ENCODE results near the gene KLHL26.

Gene KLHL26

GRCh38 chr19:18618236-18618635 lies 18.6 kb upstream of the KLHL26 start:
- no peak overlapping the region for H3K4me3 ChIP-seq (ENCODE audit: low read length in 2 of 2)
- H3K18ac ChIP-seq (ENCODE audit: low read length) = no peak overlapping the region
- H2BK15ac ChIP-seq (ENCODE audit: low read length) = no peak overlapping the region
- H2BK120ac ChIP-seq (ENCODE audit: low read depth, low read length) = no peak overlapping the region
- H2BK12ac ChIP-seq (ENCODE audit: low read length) = no peak overlapping the region
- no peak overlapping the region for H3K9ac ChIP-seq (ENCODE audit: low read depth, low read length, poor library complexity)
- H3K4me1 ChIP-seq (ENCODE audit: control insufficient read depth in 2 of 2, insufficient read depth in 1 of 2, low read depth in 1 of 2, low read length in 2 of 2) = peaks cover 3 to 6% of the 10 kb centered on the region in 2 donors
- no peak overlapping the region for H2AFZ ChIP-seq (ENCODE audit: low read length)
- peaks cover 0 to 10% of the 10 kb centered on the region in 2 donors for H3K9me3 ChIP-seq (replicated peaks in 1 of 2; ENCODE audit: control insufficient read depth in 2 of 2, insufficient read depth in 1 of 2, low read depth in 1 of 2, low read length in 2 of 2)
- no peak overlapping the region for H4K8ac ChIP-seq (ENCODE audit: low read depth, low read length)
- H3K4me2 ChIP-seq (ENCODE audit: insufficient read depth, low read length, poor library complexity, severe bottlenecking) = no peak overlapping the region
- H3K14ac ChIP-seq (ENCODE audit: low read length) = no peak overlapping the region
- no peak overlapping the region for H3K23ac ChIP-seq (ENCODE audit: low read depth, low read length, poor library complexity)
- H3K27ac ChIP-seq (replicated peaks; ENCODE audit: low read length) = no peak overlapping the region
- H3K36me3 ChIP-seq (replicated peaks in 1 of 2; ENCODE audit: control insufficient read depth in 2 of 2, insufficient read depth in 2 of 2, low read length in 2 of 2) = no peaks in the 10 kb centered on the region
- no CpG with 5 or more reads among the region's 13 CpGs for WGBS, 2 donors (ENCODE audit: extremely low coverage in 2 of 2, insufficient read length in 2 of 2, insufficient replicate concordance in 1 of 2)
- H3K27me3 ChIP-seq (ENCODE audit: control insufficient read depth in 3 of 3, insufficient read depth in 3 of 3, low read depth in 1 of 3, low read length in 3 of 3) = peaks cover 6 to 23% (median 16%) of the 10 kb centered on the region in 3 experiments
- no peak overlapping the region for H4K91ac ChIP-seq (ENCODE audit: low read depth, low read length, poor library complexity)
- H3K79me1 ChIP-seq (ENCODE audit: low read depth, low read length) = no peaks in the 10 kb centered on the region
- no peak overlapping the region for H2BK5ac ChIP-seq (ENCODE audit: low read length)
- no peak overlapping the region for H2AK5ac ChIP-seq (ENCODE audit: low read depth, low read length)
- DNase-seq (ENCODE audit: low spot score) = no peak
- H3K4ac ChIP-seq (ENCODE audit: low read length) = no peak overlapping the region

GRCh38 chr19:18620311-18620710 lies 16.5 kb upstream of the KLHL26 start:
- Histone ChIP-seq H2BK15ac (ENCODE audit: low read length) (no peak overlapping the region), H3K4me3 (ENCODE audit: low read length in 2 of 2) (no peak overlapping the region), H3K4me1 (ENCODE audit: control insufficient read depth in 2 of 2, insufficient read depth in 1 of 2, low read depth in 1 of 2, low read length in 2 of 2) (no peaks in the 10 kb centered on the region), H3K23ac (ENCODE audit: low read depth, low read length, poor library complexity) (no peak overlapping the region), H2BK5ac (ENCODE audit: low read length) (no peak overlapping the region), H2AK5ac (ENCODE audit: low read depth, low read length) (peak overlapping the region; percentile 70), H3K18ac (ENCODE audit: low read length) (peak overlapping the region; percentile 8), H2AFZ (ENCODE audit: low read length) (no peak overlapping the region), H2BK120ac (ENCODE audit: low read depth, low read length) (no peak overlapping the region), H3K9ac (ENCODE audit: low read depth, low read length, poor library complexity) (no peak overlapping the region), H3K27me3 (ENCODE audit: control insufficient read depth in 3 of 3, insufficient read depth in 3 of 3, low read depth in 1 of 3, low read length in 3 of 3) (peaks cover 0 to 3% (median 0%) of the 10 kb centered on the region in 3 experiments), H2BK12ac (ENCODE audit: low read length) (no peak overlapping the region), H3K4ac (ENCODE audit: low read length) (no peak overlapping the region), H3K27ac (replicated peaks; ENCODE audit: low read length) (no peak overlapping the region), H3K36me3 (replicated peaks in 1 of 2; ENCODE audit: control insufficient read depth in 2 of 2, insufficient read depth in 2 of 2, low read length in 2 of 2) (no peaks in the 10 kb centered on the region), H3K4me2 (ENCODE audit: insufficient read depth, low read length, poor library complexity, severe bottlenecking) (no peak overlapping the region), H3K9me3 (replicated peaks in 1 of 2; ENCODE audit: control insufficient read depth in 2 of 2, insufficient read depth in 1 of 2, low read depth in 1 of 2, low read length in 2 of 2) (peaks cover 0 to 10% of the 10 kb centered on the region in 2 donors), H4K91ac (ENCODE audit: low read depth, low read length, poor library complexity) (no peak overlapping the region), H3K14ac (ENCODE audit: low read length) (peak overlapping the region; percentile 71), H3K79me1 (ENCODE audit: low read depth, low read length) (no peaks in the 10 kb centered on the region), H4K8ac (ENCODE audit: low read depth, low read length) (no peak overlapping the region)
- no peak for DNase-seq (ENCODE audit: low spot score)
- WGBS, 2 donors (ENCODE audit: extremely low coverage in 2 of 2, insufficient read length in 2 of 2, insufficient replicate concordance in 1 of 2) = no CpG with 5 or more reads among the region's 10 CpGs

GRCh38 chr19:18620902-18621301 lies 15.9 kb upstream of the KLHL26 start:
- H3K9ac ChIP-seq (ENCODE audit: low read depth, low read length, poor library complexity) = no peak overlapping the region
- H3K9me3 ChIP-seq (replicated peaks in 1 of 2; ENCODE audit: control insufficient read depth in 2 of 2, insufficient read depth in 1 of 2, low read depth in 1 of 2, low read length in 2 of 2) = peaks cover 0 to 10% of the 10 kb centered on the region in 2 donors
- no peak overlapping the region for H3K27ac ChIP-seq (replicated peaks; ENCODE audit: low read length)
- no peak overlapping the region for H2BK15ac ChIP-seq (ENCODE audit: low read length)
- no peak overlapping the region for H2AK5ac ChIP-seq (ENCODE audit: low read depth, low read length)
- H3K4me2 ChIP-seq (ENCODE audit: insufficient read depth, low read length, poor library complexity, severe bottlenecking) = no peak overlapping the region
- H3K4me3 ChIP-seq (ENCODE audit: low read length in 2 of 2) = no peak overlapping the region
- no CpG with 5 or more reads among the region's 7 CpGs for WGBS, 2 donors (ENCODE audit: extremely low coverage in 2 of 2, insufficient read length in 2 of 2, insufficient replicate concordance in 1 of 2)
- H3K4me1 ChIP-seq (ENCODE audit: control insufficient read depth in 2 of 2, insufficient read depth in 1 of 2, low read depth in 1 of 2, low read length in 2 of 2) = no peaks in the 10 kb centered on the region
- H4K8ac ChIP-seq (ENCODE audit: low read depth, low read length) = no peak overlapping the region
- no peak overlapping the region for H2AFZ ChIP-seq (ENCODE audit: low read length)
- no peak overlapping the region for H3K4ac ChIP-seq (ENCODE audit: low read length)
- no peaks in the 10 kb centered on the region for H3K36me3 ChIP-seq (replicated peaks in 1 of 2; ENCODE audit: control insufficient read depth in 2 of 2, insufficient read depth in 2 of 2, low read length in 2 of 2)
- H3K79me1 ChIP-seq (ENCODE audit: low read depth, low read length) = no peaks in the 10 kb centered on the region
- no peak overlapping the region for H4K91ac ChIP-seq (ENCODE audit: low read depth, low read length, poor library complexity)
- no peak overlapping the region for H3K14ac ChIP-seq (ENCODE audit: low read length)
- H2BK5ac ChIP-seq (ENCODE audit: low read length) = no peak overlapping the region
- DNase-seq (ENCODE audit: low spot score) = no peak
- no peak overlapping the region for H3K23ac ChIP-seq (ENCODE audit: low read depth, low read length, poor library complexity)
- H2BK12ac ChIP-seq (ENCODE audit: low read length) = no peak overlapping the region
- H3K18ac ChIP-seq (ENCODE audit: low read length) = no peak overlapping the region
- no peak overlapping the region for H2BK120ac ChIP-seq (ENCODE audit: low read depth, low read length)
- H3K27me3 ChIP-seq (ENCODE audit: control insufficient read depth in 3 of 3, insufficient read depth in 3 of 3, low read depth in 1 of 3, low read length in 3 of 3) = peaks cover 0 to 2% (median 0%) of the 10 kb centered on the region in 3 experiments

DNA sequence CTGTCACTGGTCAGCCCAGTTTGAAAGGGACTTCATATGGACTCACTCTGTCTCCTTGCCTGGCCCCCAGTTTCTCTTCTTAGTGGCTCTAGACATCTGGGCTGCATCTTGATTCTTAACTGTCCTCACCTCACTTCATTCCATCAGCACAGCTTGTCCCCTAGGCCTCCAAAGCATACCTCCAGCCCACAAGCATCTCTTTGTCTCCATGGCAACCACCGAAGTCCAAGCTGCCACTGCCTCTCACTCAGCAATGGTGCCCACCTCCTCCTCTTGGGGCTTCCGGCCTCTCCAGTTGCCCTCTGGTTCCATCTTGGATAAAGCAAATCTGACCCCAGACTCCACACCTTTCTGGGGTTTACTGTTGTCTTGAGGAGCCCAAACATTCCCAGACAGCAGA lies 9.9 kb upstream of the KLHL26 start:
- H3K9ac ChIP-seq (ENCODE audit: low read depth, low read length, poor library complexity) = no peak overlapping the region

More for the DNA sequence above, 9.9 kb upstream of the KLHL26 start:
- no peak overlapping the region for H4K8ac ChIP-seq (ENCODE audit: low read depth, low read length)
- no peak overlapping the region for H4K91ac ChIP-seq (ENCODE audit: low read depth, low read length, poor library complexity)
- no peak overlapping the region for H2BK15ac ChIP-seq (ENCODE audit: low read length)
- no peak overlapping the region for H3K14ac ChIP-seq (ENCODE audit: low read length)
- H2BK120ac ChIP-seq (ENCODE audit: low read depth, low read length) = no peak overlapping the region
- no CpG with 5 or more reads among the region's 2 CpGs for WGBS, 2 donors (ENCODE audit: extremely low coverage in 2 of 2, insufficient read length in 2 of 2, insufficient replicate concordance in 1 of 2)
- H3K36me3 ChIP-seq (replicated peaks in 1 of 2; ENCODE audit: control insufficient read depth in 2 of 2, insufficient read depth in 2 of 2, low read length in 2 of 2) = no peaks in the 10 kb centered on the region
- H2AK5ac ChIP-seq (ENCODE audit: low read depth, low read length) = no peak overlapping the region
- no peak overlapping the region for H3K18ac ChIP-seq (ENCODE audit: low read length)
- H3K4me2 ChIP-seq (ENCODE audit: insufficient read depth, low read length, poor library complexity, severe bottlenecking) = no peak overlapping the region
- H3K79me1 ChIP-seq (ENCODE audit: low read depth, low read length) = no peaks in the 10 kb centered on the region
- no peaks in the 10 kb centered on the region for H3K9me3 ChIP-seq (replicated peaks in 1 of 2; ENCODE audit: control insufficient read depth in 2 of 2, insufficient read depth in 1 of 2, low read depth in 1 of 2, low read length in 2 of 2)
- H2BK12ac ChIP-seq (ENCODE audit: low read length) = no peak overlapping the region
- H3K27me3 ChIP-seq (ENCODE audit: control insufficient read depth in 3 of 3, insufficient read depth in 3 of 3, low read depth in 1 of 3, low read length in 3 of 3) = no peaks in the 10 kb centered on the region
- no peak overlapping the region for H3K23ac ChIP-seq (ENCODE audit: low read depth, low read length, poor library complexity)
- no peak overlapping the region for H3K4ac ChIP-seq (ENCODE audit: low read length)
- no peak overlapping the region for H3K4me3 ChIP-seq (ENCODE audit: low read length in 2 of 2)
- DNase-seq (ENCODE audit: low spot score) = no peak
- H2AFZ ChIP-seq (ENCODE audit: low read length) = no peak overlapping the region
- H3K27ac ChIP-seq (replicated peaks; ENCODE audit: low read length) = no peak overlapping the region
- H2BK5ac ChIP-seq (ENCODE audit: low read length) = no peak overlapping the region
- peaks cover 8 to 9% of the 10 kb centered on the region in 2 donors for H3K4me1 ChIP-seq (ENCODE audit: control insufficient read depth in 2 of 2, insufficient read depth in 1 of 2, low read depth in 1 of 2, low read length in 2 of 2)

All from neuronal stem cell (in vitro differentiated cells).